ENCODE measurements around the gene OMA1. TPM values are rescaled to one million over a fixed set of nuclear protein-coding genes. Genes with fewer than 3 reads are reported as not detected.
A peak's percentile ranks its signal among the peaks of the same experiment; 100 is the strongest.

The OMA1 gene
- total RNA-seq, 1 experiment from 2014 or later, result 27.9 TPM

DNA sequence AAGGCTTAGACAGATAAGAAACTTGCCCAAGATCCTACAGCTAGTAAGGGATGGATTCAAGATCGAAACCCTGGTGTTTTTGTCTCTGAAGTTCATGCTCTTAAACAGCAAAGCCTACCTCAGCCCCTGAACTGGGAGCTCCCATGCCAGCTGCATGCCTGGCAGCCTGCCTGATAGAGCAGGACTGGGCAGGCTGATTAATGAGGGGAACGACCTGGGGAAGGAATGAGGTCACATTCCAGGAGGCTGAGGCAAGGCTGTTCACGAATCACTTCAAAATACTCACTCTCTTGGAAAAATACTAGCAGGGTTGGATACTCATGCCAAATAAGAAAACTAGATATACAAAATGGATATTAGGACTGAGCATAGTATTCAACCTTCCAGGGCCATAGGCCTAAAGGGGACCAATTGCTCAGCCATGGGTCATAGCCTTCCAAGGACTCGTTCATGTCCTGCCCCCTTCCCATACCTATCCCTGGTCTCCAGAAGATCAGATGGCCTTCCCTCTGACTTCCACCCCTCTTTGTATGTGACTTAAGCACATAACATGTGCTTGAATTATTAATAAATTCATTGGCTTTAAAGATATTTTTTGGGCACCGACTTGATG lies 46.1 kb upstream of the OMA1 start:
- intact Hi-C loops (cut with micrococcal nuclease; ENCODE audit: unreplicated experiment), result loop anchor here (1.0 to 2.0 kb wide), 4 partner anchors 8 to 60 kb away; partner anchors contain the start of gene TACSTD2
- CTCF ChIA-PET, result no interaction called here
- H3K27me3 ChIP-seq (ENCODE audit: insufficient read depth, low read depth), result no peaks in the 10 kb centered on the region
- no peaks in the 10 kb centered on the region for H3K36me3 ChIP-seq (ENCODE audit: low read depth)
- peak; percentile 87 to 94 for DNase-seq
- no peak for TF ChIP-seq EZH2 (IDR thresholded peaks at IDR 0.05; ENCODE audit: low read depth)
- TF ChIP-seq, protein P1, sequence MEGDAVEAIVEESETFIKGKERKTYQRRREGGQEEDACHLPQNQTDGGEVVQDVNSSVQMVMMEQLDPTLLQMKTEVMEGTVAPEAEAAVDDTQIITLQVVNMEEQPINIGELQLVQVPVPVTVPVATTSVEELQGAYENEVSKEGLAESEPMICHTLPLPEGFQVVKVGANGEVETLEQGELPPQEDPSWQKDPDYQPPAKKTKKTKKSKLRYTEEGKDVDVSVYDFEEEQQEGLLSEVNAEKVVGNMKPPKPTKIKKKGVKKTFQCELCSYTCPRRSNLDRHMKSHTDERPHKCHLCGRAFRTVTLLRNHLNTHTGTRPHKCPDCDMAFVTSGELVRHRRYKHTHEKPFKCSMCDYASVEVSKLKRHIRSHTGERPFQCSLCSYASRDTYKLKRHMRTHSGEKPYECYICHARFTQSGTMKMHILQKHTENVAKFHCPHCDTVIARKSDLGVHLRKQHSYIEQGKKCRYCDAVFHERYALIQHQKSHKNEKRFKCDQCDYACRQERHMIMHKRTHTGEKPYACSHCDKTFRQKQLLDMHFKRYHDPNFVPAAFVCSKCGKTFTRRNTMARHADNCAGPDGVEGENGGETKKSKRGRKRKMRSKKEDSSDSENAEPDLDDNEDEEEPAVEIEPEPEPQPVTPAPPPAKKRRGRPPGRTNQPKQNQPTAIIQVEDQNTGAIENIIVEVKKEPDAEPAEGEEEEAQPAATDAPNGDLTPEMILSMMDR (conservative IDR thresholded peaks at IDR 0.05), result no peak
- H3K9me3 ChIP-seq (ENCODE audit: insufficient read depth, low read depth), result no peaks in the 10 kb centered on the region
- POLR2A ChIA-PET (ENCODE audit: unreplicated experiment), result interaction anchor here (0.5 to 1.0 kb wide), 5 partner anchors 17 to 704 kb away, joined by 3 to 15 read pairs (median 3); no protein-coding TSS in a partner anchor
- no peak overlapping the region for H3K4me3 ChIP-seq
- no peaks in the 10 kb centered on the region for H4K20me1 ChIP-seq (ENCODE audit: insufficient read depth)
- no peaks in the 10 kb centered on the region for H3K9me2 ChIP-seq (ENCODE audit: insufficient read depth)
- H3K4me1 ChIP-seq (replicated peaks; ENCODE audit: insufficient read depth), result peaks cover 31% of the 10 kb centered on the region
- H3F3A ChIP-seq (ENCODE audit: insufficient read depth, low read depth), result peaks cover 21% of the 10 kb centered on the region; the same call in 1 of the 2 replicates
- H3K27ac ChIP-seq, result peak overlapping the region; percentile 81
- peak overlapping the region; percentile 64 for H3K4me2 ChIP-seq
- no TSS peak for BruUV-seq (replicated peaks)
- no peaks in the 10 kb centered on the region for H3K79me2 ChIP-seq (ENCODE audit: low read depth)
- no peak overlapping the region for H2AFZ ChIP-seq

- no TSS peak for BruUV-seq (replicated peaks)
- H3K27ac ChIP-seq, result peak overlapping the region; percentile 81
- H3K9me2 ChIP-seq (ENCODE audit: insufficient read depth), result no peaks in the 10 kb centered on the region
- TF ChIP-seq, protein P1 (conservative IDR thresholded peaks at IDR 0.05), result no peak
- no peak for TF ChIP-seq EZH2 (IDR thresholded peaks at IDR 0.05; ENCODE audit: low read depth)
- no peaks in the 10 kb centered on the region for H3K79me2 ChIP-seq (ENCODE audit: low read depth)
- H3K4me1 ChIP-seq (replicated peaks; ENCODE audit: insufficient read depth), result peaks cover 27% of the 10 kb centered on the region
- H3K36me3 ChIP-seq (ENCODE audit: low read depth), result no peaks in the 10 kb centered on the region
- H3K4me2 ChIP-seq, result peak overlapping the region; percentile 64
- peaks cover 15% of the 10 kb centered on the region; the same call in 1 of the 2 replicates for H3F3A ChIP-seq (ENCODE audit: insufficient read depth, low read depth)
- no peak for DNase-seq
- POLR2A ChIA-PET (ENCODE audit: unreplicated experiment), result interaction anchor here (0.6 to 1.0 kb wide), 3 partner anchors 16 to 29 kb away, joined by 3 to 4 read pairs (median 3); no protein-coding TSS in a partner anchor
- no peaks in the 10 kb centered on the region for H4K20me1 ChIP-seq (ENCODE audit: insufficient read depth)
- no peak overlapping the region for H3K4me3 ChIP-seq
- H2AFZ ChIP-seq, result no peak overlapping the region
- intact Hi-C loops (cut with micrococcal nuclease; ENCODE audit: unreplicated experiment), result loop anchor here (1.0 to 2.0 kb wide), 4 partner anchors 8 to 60 kb away; partner anchors contain the start of gene TACSTD2
- CTCF ChIA-PET, result no interaction called here
- H3K9me3 ChIP-seq (ENCODE audit: insufficient read depth, low read depth), result no peaks in the 10 kb centered on the region
- no peaks in the 10 kb centered on the region for H3K27me3 ChIP-seq (ENCODE audit: insufficient read depth, low read depth)
Measured at GRCh38 chr1:58591806-58592205, 45.3 kb upstream of the OMA1 start.

DNA sequence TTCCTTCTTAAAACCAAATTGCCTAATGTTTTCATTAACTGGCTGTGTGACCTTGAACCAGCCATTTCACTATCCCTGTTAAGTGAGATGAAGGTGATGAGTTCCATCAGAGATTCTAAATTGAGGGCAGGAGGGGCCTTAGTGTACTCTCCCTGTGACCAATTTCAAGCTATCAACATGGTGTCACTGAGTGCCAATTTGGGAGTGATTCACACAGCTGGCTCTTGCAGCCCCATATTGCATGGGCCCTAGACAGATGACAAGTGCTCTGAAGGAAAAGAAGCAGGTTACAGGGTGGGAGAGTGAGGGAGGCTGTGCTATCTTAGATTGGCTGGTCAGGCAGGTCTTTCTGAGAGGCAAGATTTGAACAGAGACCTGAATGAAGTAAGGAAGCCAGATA lies 43.5 kb upstream of the OMA1 start:
- Histone ChIP-seq H3K4me2 (no peak overlapping the region), H3K9me3 (ENCODE audit: insufficient read depth, low read depth) (no peaks in the 10 kb centered on the region), H2AFZ (no peak overlapping the region), H3K9me2 (ENCODE audit: insufficient read depth) (no peaks in the 10 kb centered on the region), H3K4me3 (no peak overlapping the region), H3K4me1 (replicated peaks; ENCODE audit: insufficient read depth) (peaks cover 39% of the 10 kb centered on the region), H3F3A (ENCODE audit: insufficient read depth, low read depth) (peaks cover 16% of the 10 kb centered on the region; the same call in 1 of the 2 replicates), H4K20me1 (ENCODE audit: insufficient read depth) (no peaks in the 10 kb centered on the region), H3K27me3 (ENCODE audit: insufficient read depth, low read depth) (no peaks in the 10 kb centered on the region), H3K36me3 (ENCODE audit: low read depth) (no peaks in the 10 kb centered on the region), H3K27ac (no peak overlapping the region), H3K79me2 (ENCODE audit: low read depth) (peaks cover 11% of the 10 kb centered on the region; the same call in 1 of the 2 replicates)
- intact Hi-C loops (cut with micrococcal nuclease; ENCODE audit: unreplicated experiment), result no loop called here
- CTCF ChIA-PET, result no interaction called here
- DNase-seq, result no peak
- TF ChIP-seq EZH2 (IDR thresholded peaks at IDR 0.05; ENCODE audit: low read depth), result no peak
- TF ChIP-seq, protein P1 (conservative IDR thresholded peaks at IDR 0.05), result no peak
- BruUV-seq (replicated peaks), result no TSS peak
- POLR2A ChIA-PET (ENCODE audit: unreplicated experiment), result interaction anchor here (0.6 kb wide), 1 partner anchor 13 kb away, joined by 4 read pairs; no protein-coding TSS in a partner anchor

Data from PC-9 (cell line).